GM18505 (cell line): ENCODE results near the gene ALDH3B2.

ENCODE experiments used
- ATAC-seq: cut with Tn5 transposase; IDR thresholded peaks from one replicate; pipeline ENCODE4 v1.9.1; 2021; ENCODE audit not compliant: unreplicated experiment
- POLR2A ChIP-seq: IDR thresholded peaks from 4 replicates; pipeline ENCODE4 v1.6.1; 2011; ENCODE audit warnings: borderline replicate concordance; ENCODE audit not compliant: insufficient read depth, insufficient read length; ENCODE audit errors: extremely low read depth

The ALDH3B2 gene

DNA sequence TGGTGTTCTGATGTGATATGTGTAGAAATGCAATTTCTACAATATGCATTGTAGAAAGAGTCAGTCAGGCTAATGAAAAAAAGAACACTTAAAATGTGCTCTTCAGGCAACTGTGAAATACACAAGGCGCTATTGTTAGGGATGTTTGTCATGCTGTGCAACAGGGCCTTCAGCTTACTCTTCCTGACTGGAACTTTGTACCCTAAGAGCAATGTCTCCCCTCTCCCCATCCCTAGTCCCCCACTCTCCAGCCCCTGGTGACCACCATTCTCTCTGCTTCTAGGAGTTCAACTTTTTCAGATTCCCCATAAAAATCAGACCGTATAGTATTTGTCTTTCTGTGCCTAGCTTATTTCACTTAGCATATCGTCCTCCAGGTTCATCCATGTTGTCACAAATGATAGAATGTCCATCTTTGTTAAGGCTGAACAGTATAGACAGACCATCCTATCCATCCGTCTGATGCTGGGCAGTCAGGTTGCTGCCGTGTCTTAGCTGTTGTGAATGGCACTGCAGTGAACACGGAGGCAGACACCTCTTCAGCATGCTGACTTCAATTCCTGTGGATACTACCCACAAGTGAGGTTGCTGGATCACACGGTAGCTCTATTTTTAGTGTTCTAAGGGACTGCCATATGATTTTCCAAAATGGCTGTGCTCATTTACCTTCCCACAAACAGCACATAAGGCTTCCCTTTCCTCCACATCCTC is 57.0 kb downstream of the ALDH3B2 start:
- no peak for ATAC-seq

DNA sequence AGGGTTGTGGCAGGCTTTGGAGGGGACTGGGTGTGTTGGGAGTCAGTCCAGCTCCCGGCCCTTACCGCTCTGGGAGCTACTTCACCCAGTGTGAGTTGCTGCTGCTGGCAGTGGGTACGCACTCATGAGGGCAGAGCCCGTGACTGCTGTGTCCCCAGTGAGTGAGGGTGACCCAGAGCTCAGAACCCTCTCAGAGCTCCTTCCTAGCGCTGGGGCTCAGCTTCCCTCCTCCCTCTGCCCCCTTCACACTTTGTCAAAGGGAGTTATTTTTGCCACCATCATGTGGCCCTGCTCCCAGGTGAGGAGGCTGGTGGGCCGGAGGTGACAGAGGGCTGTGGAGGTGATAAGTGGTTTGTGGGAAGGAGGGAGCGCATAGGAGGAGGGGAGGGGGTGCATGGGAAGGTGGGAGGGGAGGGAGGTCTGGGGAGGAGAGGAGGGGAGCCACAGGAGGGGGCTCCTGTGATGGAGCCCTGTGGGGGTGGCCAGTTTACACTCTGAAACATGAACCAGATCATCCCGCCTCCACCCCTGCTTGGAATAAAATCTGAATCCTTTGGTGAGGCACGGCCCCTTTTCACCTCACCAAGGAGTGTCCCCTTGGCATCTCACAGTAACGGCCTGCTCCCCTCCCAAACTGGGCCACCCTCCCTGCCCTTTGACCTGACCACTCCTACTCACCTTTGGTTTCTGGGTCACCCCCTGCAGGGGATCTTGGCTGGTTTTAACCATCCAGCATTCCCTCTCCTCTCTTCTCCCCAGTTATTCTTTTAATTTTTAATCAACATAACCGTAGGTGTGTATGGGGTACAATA is 57.8 kb downstream of the ALDH3B2 start:
- ATAC-seq, result no peak
- no peak for TF ChIP-seq POLR2A

More for the DNA sequence above, 57.0 kb downstream of the ALDH3B2 start:
- no peak for TF ChIP-seq POLR2A

DNA sequence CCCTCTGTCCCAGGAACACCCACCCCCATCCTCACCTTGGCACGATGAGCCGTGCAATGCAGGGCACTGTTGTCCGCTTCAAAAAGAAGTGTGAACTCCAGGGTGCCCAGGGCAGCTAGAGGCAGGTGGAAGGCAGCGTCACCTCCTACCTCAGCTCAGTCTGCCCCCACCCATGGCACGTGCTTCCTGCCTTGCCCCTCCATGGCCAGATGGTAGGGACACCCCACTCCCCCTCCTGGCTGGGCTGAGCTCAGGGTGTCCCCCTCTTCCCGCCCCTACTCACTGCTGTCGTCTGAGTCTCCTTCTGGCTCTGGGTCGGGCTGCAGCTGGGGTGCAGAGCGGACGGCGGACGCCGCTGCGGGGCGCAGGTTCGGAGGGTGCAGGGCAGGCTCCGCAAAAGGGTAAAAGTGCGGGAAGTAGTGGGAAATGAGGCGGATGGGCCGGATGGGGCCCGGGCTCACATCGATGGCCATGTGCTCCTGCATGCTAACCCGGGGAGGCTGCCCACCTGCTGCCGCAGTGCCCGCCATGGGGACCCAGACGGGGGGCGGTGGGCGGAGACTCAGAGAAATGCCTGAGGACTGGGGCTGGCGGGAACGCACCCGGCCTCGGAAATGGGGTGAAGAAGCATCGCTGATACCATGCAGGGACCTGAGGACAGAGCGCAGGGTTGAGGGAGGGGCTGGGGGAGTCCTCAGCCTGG is 58.5 kb downstream of the ALDH3B2 start:
- no peak for ATAC-seq
- no peak for TF ChIP-seq POLR2A

DNA sequence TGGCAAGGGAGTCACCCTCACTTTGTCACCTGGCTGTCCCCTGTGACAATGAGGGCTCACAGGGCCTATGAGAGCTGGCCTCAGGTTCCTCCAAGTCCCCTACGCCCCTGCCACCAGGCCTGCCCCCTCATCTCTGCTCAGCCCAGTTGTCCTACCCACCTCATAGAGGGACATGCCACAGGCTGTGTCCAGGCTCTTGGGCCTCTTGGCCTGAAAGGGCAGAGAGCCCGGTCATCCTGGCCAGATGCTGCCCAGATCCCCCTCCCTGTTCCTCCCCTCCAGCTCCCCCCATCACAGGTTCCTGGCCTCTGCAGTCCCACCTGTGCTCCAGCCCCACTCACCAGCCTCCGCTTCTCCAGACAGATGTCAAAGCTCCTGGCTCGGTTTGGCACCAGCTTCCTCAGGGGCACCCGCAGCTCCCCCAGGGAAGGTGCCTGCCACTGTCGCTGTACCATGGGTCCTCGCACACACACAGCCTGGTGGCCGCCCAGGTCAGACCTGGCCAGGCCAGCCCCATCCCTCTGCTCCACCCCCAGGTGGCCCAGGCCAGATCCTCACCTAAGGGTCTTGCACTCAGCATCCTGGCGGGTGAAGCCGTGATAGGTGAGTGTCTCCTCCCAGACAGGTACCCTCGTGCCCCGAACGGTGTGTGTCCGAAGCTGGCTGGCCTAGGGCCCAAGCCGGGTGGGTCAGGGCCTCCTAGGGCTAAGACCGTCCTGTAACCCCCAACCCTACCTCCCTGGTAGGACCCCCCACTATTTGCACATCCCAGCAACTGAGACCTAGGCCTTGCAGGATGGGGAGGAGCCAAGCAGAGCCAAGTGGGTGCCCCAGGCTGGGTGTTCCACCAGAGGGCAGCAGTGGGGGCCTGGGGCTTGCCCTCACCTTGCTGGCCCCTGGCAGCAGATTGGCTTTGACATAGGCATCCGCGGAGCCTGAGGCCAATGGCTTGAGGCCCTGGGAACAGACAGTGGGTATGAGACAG is 59.4 kb downstream of the ALDH3B2 start:
- no peak for TF ChIP-seq POLR2A
- ATAC-seq, result no peak

DNA sequence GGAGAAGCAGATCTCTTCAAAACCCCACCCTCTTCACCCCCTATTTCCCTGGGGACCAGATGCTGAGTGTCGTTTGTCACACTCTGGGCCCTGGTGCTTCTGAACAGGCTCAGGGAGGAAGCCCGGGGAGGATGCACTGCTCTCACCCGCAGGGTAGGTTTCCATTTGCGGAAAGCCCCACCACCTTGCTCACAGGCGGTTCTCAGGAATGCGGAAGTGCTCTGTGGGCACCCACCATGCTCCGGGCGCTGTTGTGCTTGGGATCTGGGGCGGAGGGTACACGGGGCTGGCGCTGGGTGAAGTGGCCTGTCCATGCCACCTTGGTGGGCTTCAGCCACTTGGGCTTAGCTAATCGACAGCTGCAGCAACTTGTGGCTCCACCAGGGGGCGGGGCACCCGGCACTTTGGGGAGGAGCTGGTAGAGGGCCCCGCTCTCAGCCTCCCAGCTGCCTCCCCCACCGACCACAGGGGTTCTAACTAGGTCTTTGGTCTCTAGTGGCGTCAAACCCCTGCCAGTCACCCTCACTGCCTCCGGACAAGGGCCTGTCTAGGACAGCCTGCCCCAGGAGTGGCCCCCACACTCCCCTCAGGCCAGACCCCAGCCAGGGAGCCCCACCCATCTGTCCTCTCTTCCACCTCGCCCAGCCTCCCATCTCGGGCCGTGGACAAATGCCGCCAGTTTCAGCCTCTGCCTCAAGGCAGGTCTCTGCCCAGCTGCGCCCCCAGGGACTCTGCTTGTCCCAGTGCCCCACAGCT is 60.3 kb downstream of the ALDH3B2 start:
- TF ChIP-seq POLR2A, result peak; percentile 85
- peak; percentile 65 for ATAC-seq

DNA sequence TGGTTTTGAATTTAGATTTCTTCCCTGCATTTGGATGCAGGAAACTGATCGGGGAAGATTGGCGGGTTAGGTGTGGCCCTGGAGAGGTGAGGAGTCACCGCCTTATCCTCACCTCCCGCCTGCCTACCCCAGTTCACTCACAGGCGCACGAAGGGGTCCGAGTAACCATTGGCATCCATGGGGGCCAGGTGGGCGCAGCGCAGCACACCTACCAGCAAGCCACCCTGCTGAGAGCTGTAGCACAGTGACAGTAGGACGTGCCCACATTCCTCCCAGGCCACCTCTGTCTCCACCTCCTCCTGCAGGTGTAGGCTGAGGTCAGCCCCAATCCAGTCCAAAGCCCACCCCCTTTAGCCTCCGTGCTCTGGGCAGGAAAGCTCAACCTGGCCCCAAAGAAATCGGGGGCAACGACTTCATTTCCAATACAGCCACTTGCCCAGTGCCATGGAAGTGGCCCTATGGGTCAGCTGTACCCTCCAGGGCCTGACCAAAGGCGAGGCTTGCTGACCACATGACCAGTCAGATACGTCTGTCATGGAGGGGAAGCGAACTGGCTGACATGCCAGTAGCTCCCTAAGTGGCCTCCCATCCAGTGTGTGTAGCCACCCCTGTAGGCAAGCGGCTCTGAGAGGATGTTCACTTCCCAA is 61.0 kb downstream of the ALDH3B2 start:
- peak; percentile 1 for ATAC-seq

DNA sequence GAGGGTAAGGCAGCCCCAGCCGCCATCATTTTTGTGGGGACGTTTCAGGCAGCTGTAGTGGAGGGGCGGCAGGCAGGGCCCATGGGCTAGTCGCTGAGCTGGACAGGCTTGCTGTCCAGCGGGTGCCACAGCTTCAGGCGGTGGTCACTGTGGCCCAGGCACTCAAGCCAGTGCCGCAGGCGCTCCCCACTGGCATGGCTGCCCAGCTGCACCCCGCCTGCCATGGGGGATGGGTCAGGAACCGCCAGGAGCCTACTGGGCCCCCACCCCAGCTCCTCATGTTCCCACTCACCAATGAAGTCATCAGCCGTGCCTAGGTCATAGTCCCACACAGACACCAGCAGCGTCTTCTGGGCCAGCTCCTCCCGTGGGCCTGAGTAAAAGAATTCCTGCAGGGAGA is 61.7 kb downstream of the ALDH3B2 start:
- no peak for TF ChIP-seq POLR2A
- no peak for ATAC-seq

More for the DNA sequence above, 61.0 kb downstream of the ALDH3B2 start:
- TF ChIP-seq POLR2A, result no peak
